ENCODE results near the gene VCAN. TPM values are rescaled to one million over a fixed set of nuclear protein-coding genes. Genes with fewer than 3 reads are reported as not detected.

The VCAN gene
- total and polyA plus RNA-seq, 2 experiments from 2014 or later, result 133 to 404 TPM

- H3K36me3 Mint-ChIP-seq (ENCODE audit: low read depth), result peaks cover 69% of the 10 kb centered on the region
- TF ChIP-seq POLR2AphosphoS5 (IDR thresholded peaks at IDR 0.05; ENCODE audit: low read depth), result no peak
- no peak for TF ChIP-seq CREB1 (CRISPR knock-in tag; IDR thresholded peaks at IDR 0.05; ENCODE audit: low read depth)
- TF ChIP-seq EZH2phosphoT487 (IDR thresholded peaks at IDR 0.05; ENCODE audit: unreplicated experiment), result no peak
- TF ChIP-seq CTCF (conservative IDR thresholded peaks at IDR 0.05; ENCODE audit: low read depth in 2 of 2), result no peak
- no peak for TF ChIP-seq EZH2 (IDR thresholded peaks at IDR 0.05; ENCODE audit: low read depth, unreplicated experiment)
- TF ChIP-seq REST (IDR thresholded peaks at IDR 0.05; ENCODE audit: unreplicated experiment), result no peak
- TF ChIP-seq ZNF114 (CRISPR knock-in tag; IDR thresholded peaks at IDR 0.05), result no peak
- no peak for TF ChIP-seq NANOG (IDR thresholded peaks at IDR 0.05; ENCODE audit: borderline replicate concordance)
- no peak for TF ChIP-seq STAT1 (IDR thresholded peaks at IDR 0.05; ENCODE audit: unreplicated experiment)
- TF ChIP-seq ETS1 (IDR thresholded peaks at IDR 0.05), result no peak
- TF ChIP-seq JUNB (IDR thresholded peaks at IDR 0.05; ENCODE audit: unreplicated experiment), result no peak
- TF ChIP-seq ZNF462 (CRISPR knock-in tag; IDR thresholded peaks at IDR 0.05), result no peak
- no peak for TF ChIP-seq ZNF331 (CRISPR knock-in tag; IDR thresholded peaks at IDR 0.05; ENCODE audit: low read depth)
- H3K27me3 Mint-ChIP-seq (ENCODE audit: insufficient read depth, low read depth, poor library complexity), result no peaks in the 10 kb centered on the region
- ATAC-seq, result no peak
- Histone ChIP-seq H3K27ac (ENCODE audit: low read depth) (no peak overlapping the region), H3K4me3 (no peak overlapping the region), H3K9me2 (ENCODE audit: insufficient read depth) (0 out of 2 replicates have a peak, but pooled peaks cover 5% of the 10 kb centered on the region), H3K27me3 (ENCODE audit: insufficient read depth) (no peaks in the 10 kb centered on the region), H3K4me1 (ENCODE audit: insufficient read depth) (peaks cover 14% of the 10 kb centered on the region), H2AFZ (no peak overlapping the region), H3K36me3 (ENCODE audit: insufficient read depth) (peaks cover 35% of the 10 kb centered on the region; the same call in 1 of the 2 replicates), H4K20me1 (replicated peaks; ENCODE audit: insufficient read depth) (no peaks in the 10 kb centered on the region), H3K79me2 (replicated peaks; ENCODE audit: insufficient read depth) (peaks cover 96% of the 10 kb centered on the region), H3F3A (replicated peaks; ENCODE audit: low read depth) (no peaks in the 10 kb centered on the region), H3K4me2 (no peak overlapping the region)
- H3K9me3 Mint-ChIP-seq, result no peaks in the 10 kb centered on the region
- H3K4me1 Mint-ChIP-seq, result peaks cover 30% of the 10 kb centered on the region
- no peak overlapping the region for H3K27ac Mint-ChIP-seq
- DNase-seq (ENCODE audit: low spot score), result no peak
- no peak overlapping the region for H3K4me3 Mint-ChIP-seq
Observed at GRCh38 chr5:83487155-83487554, 15.6 kb downstream of the VCAN start.

Measured in GM23338 (cell line).